ENCODE results near the gene SLC6A5. TPM values are rescaled to one million over a fixed set of nuclear protein-coding genes. Genes with fewer than 3 reads are reported as not detected.
A peak's percentile ranks its signal among the peaks of the same experiment; 100 is the strongest.

Gene SLC6A5
- total RNA-seq, 6 experiments from 2014 or later: not detected

DNA sequence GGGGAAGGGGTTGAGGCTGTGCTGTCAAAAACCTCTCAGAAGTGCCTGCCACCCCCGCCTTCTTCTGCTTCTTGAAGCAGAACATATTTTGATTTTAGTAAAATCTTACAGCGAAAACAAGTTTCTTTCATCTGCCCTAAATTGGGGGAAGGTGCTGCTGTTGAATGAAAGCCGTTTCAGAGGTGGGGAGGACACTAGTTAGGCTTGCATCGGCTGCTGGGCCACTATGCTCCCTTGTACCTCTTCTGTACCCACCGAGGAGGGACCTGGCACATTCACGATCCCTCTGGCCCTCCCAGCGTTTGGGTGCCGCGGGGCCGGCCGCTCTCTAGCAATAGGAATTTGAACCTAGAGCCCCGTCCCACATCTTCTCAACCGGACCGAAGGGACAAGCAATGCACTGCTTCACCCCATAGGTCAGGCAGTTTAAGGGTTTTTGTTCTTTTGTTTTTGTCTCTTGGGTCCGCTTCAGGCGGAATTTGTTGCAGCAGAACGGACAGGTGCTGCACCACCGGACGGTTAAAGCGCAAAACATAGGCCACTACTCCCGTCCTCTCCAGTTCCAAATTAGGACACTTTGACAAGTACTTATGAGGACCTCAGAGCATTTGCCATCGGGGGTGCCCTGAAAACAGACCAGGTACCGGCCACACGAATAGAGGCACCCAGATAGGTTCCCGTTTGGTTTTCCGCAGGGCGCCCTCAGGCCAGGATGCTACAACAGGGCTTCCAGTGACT is 5.6 kb downstream of the SLC6A5 start:
- 11% methylated on average over 16 of the region's 27 CpGs for WGBS (ENCODE audit: insufficient coverage, low coverage, low lambda C conversion rate, missing lambda C conversion rate)
- TF ChIP-seq POLR2A (IDR thresholded peaks at IDR 0.05): no peak
- TF ChIP-seq, protein P1, sequence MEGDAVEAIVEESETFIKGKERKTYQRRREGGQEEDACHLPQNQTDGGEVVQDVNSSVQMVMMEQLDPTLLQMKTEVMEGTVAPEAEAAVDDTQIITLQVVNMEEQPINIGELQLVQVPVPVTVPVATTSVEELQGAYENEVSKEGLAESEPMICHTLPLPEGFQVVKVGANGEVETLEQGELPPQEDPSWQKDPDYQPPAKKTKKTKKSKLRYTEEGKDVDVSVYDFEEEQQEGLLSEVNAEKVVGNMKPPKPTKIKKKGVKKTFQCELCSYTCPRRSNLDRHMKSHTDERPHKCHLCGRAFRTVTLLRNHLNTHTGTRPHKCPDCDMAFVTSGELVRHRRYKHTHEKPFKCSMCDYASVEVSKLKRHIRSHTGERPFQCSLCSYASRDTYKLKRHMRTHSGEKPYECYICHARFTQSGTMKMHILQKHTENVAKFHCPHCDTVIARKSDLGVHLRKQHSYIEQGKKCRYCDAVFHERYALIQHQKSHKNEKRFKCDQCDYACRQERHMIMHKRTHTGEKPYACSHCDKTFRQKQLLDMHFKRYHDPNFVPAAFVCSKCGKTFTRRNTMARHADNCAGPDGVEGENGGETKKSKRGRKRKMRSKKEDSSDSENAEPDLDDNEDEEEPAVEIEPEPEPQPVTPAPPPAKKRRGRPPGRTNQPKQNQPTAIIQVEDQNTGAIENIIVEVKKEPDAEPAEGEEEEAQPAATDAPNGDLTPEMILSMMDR (IDR thresholded peaks at IDR 0.05): no peak
- H3K27ac ChIP-seq: no peak overlapping the region
- DNase-seq (peak in 1 of 3 donors; percentile 19), ATAC-seq (no peak)
- H3K4me3 ChIP-seq: no peak overlapping the region
- peaks cover 0 to 2% (median 0%) of the 10 kb centered on the region in 4 donors for H3K4me1 ChIP-seq
- H3K9me3 ChIP-seq: no peaks in the 10 kb centered on the region
- H3K27me3 ChIP-seq: peaks cover 7 to 33% of the 10 kb centered on the region in 2 donors
- intact Hi-C loops (cut with DNase I): loop anchor here (10.0 kb wide), 1 partner anchor 220 kb away; the partner anchor contains the start of gene PRMT3 (in 2 of the 2)
- no peaks in the 10 kb centered on the region for H3K36me3 ChIP-seq

DNA sequence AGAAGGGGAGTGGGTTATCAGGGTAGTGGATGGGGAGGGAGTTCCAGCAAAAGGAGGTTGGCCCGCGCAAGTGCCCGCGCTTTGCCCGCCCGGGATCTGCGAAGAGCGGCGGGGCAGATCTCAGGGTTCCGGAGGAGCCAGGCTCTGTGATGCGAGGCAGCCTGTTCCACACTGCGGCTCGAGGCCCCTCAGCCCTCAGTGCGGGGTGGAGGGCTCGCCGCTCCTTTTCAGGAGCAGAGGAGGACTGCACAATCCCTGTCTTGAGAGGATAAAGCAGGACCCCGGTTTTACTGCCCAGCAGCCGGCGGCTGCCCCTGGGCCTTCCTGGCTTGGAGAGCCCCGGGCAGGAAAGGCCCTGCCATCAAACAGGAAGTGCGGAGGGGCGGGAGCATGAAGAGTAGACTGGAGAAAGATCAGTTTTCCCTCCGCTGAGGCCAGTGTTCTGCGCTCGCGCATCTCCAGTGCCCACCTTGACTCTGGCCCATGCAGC is 6.2 kb downstream of the SLC6A5 start:
- 2% methylated on average over 7 of the region's 26 CpGs for WGBS (ENCODE audit: insufficient coverage, low coverage, low lambda C conversion rate, missing lambda C conversion rate)
- Histone ChIP-seq H3K4me3 (no peak overlapping the region), H3K27me3 (peaks cover 7 to 28% of the 10 kb centered on the region in 2 donors), H3K9me3 (no peaks in the 10 kb centered on the region), H3K36me3 (no peaks in the 10 kb centered on the region), H3K27ac (no peak overlapping the region), H3K4me1 (peaks cover 0 to 6% (median 0%) of the 10 kb centered on the region in 4 donors)
- TF ChIP-seq POLR2A (IDR thresholded peaks at IDR 0.05): no peak
- TF ChIP-seq, protein P1 (IDR thresholded peaks at IDR 0.05): no peak
- ATAC-seq: no peak
- intact Hi-C loops (cut with DNase I): loop anchor here (10.0 kb wide), 1 partner anchor 221 kb away; the partner anchor contains the start of gene PRMT3 (in 2 of the 2)
- DNase-seq: no peak

DNA sequence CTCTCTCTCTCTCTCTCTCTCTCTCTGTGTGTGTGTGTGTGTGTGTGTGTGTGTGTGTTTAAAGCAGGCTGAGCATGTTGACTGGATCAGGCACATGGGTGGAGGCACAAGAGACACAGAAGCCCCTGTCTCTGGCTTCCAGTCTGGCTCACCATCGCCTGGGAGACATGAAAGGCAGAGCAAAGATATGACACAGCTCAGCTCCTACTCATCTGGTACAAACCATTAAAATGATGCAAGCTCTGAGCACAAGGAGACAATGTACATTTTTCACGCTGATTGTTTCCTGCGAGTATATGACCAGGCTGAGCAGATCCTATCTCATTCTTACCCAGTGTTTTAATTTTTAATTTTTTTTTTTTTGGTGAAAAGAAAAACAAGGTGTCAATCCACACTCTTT is 9.5 kb downstream of the SLC6A5 start:
- Histone ChIP-seq H3K36me3 (no peaks in the 10 kb centered on the region), H3K27ac (no peak overlapping the region), H3K4me3 (no peak overlapping the region), H3K9me3 (no peaks in the 10 kb centered on the region), H3K4me1 (peaks cover 0 to 20% (median 0%) of the 10 kb centered on the region in 4 donors), H3K27me3 (peaks cover 0 to 24% of the 10 kb centered on the region in 2 donors)
- intact Hi-C loops (cut with DNase I): loop anchor here (10.0 kb wide), 1 partner anchor 224 kb away; the partner anchor contains the start of gene PRMT3 (in 2 of the 2)
- no peak for ATAC-seq
- no peak for DNase-seq
- TF ChIP-seq POLR2A (IDR thresholded peaks at IDR 0.05): no peak
- TF ChIP-seq, protein P1 (IDR thresholded peaks at IDR 0.05): no peak
- WGBS (ENCODE audit: insufficient coverage, low coverage, low lambda C conversion rate, missing lambda C conversion rate): 64% methylated on average over 3 of the region's 3 CpGs

DNA sequence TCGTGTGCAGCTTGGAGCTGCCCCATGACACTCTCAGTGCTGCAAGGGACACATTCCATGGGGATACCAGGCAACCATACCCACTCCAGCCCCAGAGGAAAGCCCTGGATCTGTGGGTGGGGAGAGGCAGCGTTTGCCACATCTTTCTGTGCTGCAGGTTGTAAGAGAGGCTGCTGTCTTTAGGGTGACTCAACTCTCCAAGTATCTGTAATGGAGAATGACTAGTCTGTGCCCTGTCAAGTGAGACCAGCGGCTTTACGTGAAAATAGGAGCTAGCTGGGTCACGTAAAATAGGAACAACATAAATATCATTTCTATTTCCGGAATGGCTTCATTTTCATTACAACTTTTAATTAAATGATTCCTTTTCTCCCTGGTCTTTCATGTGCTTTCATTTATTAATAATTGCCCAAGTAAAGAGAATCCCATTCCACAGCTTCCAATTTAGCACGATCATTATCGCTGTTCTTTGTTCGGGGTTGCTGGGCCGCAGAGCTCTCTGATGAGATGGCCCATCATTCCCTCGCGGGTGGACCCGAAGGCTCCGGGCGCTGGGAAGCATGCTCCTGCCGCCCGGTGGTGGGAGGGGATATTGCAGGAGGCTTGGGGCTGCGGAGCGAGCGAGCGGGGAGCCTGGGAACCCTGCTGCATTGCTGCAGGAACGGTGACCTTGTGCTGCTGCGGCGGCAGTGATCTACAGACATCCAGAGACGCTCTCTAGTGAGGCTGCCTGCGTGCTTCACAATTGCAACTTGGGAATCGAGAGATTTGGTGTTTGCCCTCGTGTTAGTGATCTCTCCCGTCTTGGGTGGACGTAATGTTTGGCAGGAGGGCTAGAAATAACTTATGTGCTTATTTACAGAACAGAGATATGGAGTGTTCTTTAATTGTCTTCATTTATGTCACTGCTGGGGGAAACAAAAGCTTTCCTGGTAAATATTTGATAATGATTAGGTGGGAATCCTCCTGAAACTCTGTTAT is 10.6 kb downstream of the SLC6A5 start:
- intact Hi-C loops (cut with DNase I): loop anchor here (10.0 kb wide), 2 partner anchors 225 to 475 kb away; partner anchors contain the start of gene PRMT3 (in 2 of the 2)
- H3K4me3 ChIP-seq: no peak overlapping the region

More for the DNA sequence above, 10.6 kb downstream of the SLC6A5 start:
- Histone ChIP-seq H3K27me3 (peaks cover 0 to 14% of the 10 kb centered on the region in 2 donors), H3K9me3 (no peaks in the 10 kb centered on the region), H3K27ac (no peak overlapping the region), H3K36me3 (no peaks in the 10 kb centered on the region), H3K4me1 (peaks cover 0 to 20% (median 0%) of the 10 kb centered on the region in 4 donors)
- WGBS (ENCODE audit: insufficient coverage, low coverage, low lambda C conversion rate, missing lambda C conversion rate): 10% methylated on average over 20 of the region's 30 CpGs
- ATAC-seq (peak; percentile 97 to 100 (median 100)), DNase-seq (peak; percentile 78 to 81 (median 79))
- TF ChIP-seq POLR2A (IDR thresholded peaks at IDR 0.05): no peak
- TF ChIP-seq, protein P1 (IDR thresholded peaks at IDR 0.05): peak; percentile 93 to 99 (median 96)
